SK-N-SH treated with all-trans-retinoic acid at 6 μM for 48 hours (cell line): Measurements from ENCODE around the gene FARP1.

Experiments
- CSDC2 ChIP-seq: fragments of 250-450 bp; sonication (Bioruptor Pico); IDR thresholded peaks from 2 replicates; pipeline ENCODE4 v1.5.0; 2020; ENCODE audit warnings: mild to moderate bottlenecking, moderate library complexity
- PATZ1 ChIP-seq: fragments of 250-450 bp; sonication (Bioruptor Pico); IDR thresholded peaks from 2 replicates; pipeline ENCODE4 v1.8.0; 2020; ENCODE audit warnings: mild to moderate bottlenecking, moderate library complexity, borderline replicate concordance
- PPARA ChIP-seq: fragments of 250-450 bp; sonication (Bioruptor Pico); IDR thresholded peaks from 2 replicates; pipeline ENCODE4 v1.5.0; 2020; ENCODE audit warnings: mild to moderate bottlenecking, borderline replicate concordance
- SNAI2 ChIP-seq: fragments of 250-450 bp; sonication (Bioruptor Pico); IDR thresholded peaks from 2 replicates; pipeline ENCODE4 v1.5.0; 2020; ENCODE audit warnings: mild to moderate bottlenecking, moderate library complexity
- TSHZ2 ChIP-seq: fragments of 250-450 bp; sonication (Bioruptor Pico); IDR thresholded peaks from 2 replicates; pipeline ENCODE4 v1.5.0; 2020; ENCODE audit warnings: mild to moderate bottlenecking, moderate library complexity
- ZFP3 ChIP-seq: fragments of 250-450 bp; sonication (Bioruptor Pico); IDR thresholded peaks from 2 replicates; pipeline ENCODE4 v1.5.0; 2020; ENCODE audit warnings: mild to moderate bottlenecking, moderate library complexity
- ZNF8 ChIP-seq: fragments of 450-650 bp; formaldehyde crosslinking; IDR thresholded peaks from 2 replicates; pipeline ENCODE4 v1.5.0; 2020; ENCODE audit warnings: mild to moderate bottlenecking, moderate library complexity

- TF ChIP-seq ZNF8 (CRISPR knock-in tag) (no peak), CSDC2 (CRISPR knock-in tag) (no peak), SNAI2 (CRISPR knock-in tag) (no peak), TSHZ2 (CRISPR knock-in tag) (no peak), PPARA (no peak), PATZ1 (CRISPR knock-in tag) (no peak), ZFP3 (no peak)
Observed at GRCh38 chr13:98449273-98449672, 306.4 kb downstream of the FARP1 start.
